Measurements from ENCODE around the gene SEC14L2.

GRCh38 chr22:30470655-30471054 lies 73.8 kb downstream of the SEC14L2 start:
- TF ChIP-seq, protein P1, sequence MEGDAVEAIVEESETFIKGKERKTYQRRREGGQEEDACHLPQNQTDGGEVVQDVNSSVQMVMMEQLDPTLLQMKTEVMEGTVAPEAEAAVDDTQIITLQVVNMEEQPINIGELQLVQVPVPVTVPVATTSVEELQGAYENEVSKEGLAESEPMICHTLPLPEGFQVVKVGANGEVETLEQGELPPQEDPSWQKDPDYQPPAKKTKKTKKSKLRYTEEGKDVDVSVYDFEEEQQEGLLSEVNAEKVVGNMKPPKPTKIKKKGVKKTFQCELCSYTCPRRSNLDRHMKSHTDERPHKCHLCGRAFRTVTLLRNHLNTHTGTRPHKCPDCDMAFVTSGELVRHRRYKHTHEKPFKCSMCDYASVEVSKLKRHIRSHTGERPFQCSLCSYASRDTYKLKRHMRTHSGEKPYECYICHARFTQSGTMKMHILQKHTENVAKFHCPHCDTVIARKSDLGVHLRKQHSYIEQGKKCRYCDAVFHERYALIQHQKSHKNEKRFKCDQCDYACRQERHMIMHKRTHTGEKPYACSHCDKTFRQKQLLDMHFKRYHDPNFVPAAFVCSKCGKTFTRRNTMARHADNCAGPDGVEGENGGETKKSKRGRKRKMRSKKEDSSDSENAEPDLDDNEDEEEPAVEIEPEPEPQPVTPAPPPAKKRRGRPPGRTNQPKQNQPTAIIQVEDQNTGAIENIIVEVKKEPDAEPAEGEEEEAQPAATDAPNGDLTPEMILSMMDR (IDR thresholded peaks at IDR 0.05; ENCODE audit: insufficient read depth, low read length, poor library complexity, severe bottlenecking), result no peak
- TF ChIP-seq EZH2phosphoT487 (conservative IDR thresholded peaks at IDR 0.05; ENCODE audit: low read length), result no peak
